HG03354 (cell line): ENCODE results near the gene SKIC3.

ENCODE experiments used
- ATAC-seq: cut with Tn5 transposase; IDR thresholded peaks from one replicate; pipeline ENCODE4 v1.9.1; 2021; ENCODE audit warnings: mild to moderate bottlenecking; ENCODE audit not compliant: unreplicated experiment, poor library complexity, severe bottlenecking

SKIC3 gene

DNA sequence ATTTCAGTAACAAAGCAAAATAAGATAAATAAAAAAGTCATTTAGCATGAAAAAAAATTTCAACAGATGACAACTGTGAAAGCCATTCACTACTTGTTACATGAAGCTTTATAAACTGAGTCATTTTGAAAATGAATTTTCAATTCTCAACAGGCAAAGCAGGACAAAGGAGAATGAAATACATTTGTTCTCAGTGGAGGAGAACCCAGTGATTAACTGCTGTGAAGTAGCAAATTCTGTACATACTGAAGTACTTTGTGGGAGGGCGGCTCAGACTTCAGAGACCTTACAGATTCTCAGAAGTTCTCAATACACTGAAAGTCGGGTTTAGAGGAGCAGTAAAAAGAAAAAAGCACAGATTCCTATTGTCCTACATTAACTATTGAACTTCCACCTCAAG is 21.7 kb downstream of the SKIC3 start:
- no peak for ATAC-seq

DNA sequence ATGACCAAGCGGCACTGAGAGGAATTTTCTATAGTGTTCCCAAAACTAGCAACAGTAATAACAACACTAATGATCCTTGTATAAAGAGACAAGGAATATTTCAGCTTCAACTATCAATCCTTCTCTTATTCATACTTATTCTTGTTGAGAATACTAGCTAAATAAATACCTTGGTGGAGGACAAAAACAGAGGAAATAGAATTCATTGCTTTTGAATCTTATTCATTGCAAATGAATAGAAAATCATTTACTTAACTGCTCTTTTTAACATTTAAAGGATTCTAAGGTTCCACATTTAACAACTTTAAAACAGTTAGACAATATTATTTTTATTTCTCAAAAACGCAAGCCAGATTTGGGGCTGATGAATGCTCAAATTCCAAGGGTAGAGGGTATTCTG is 22.4 kb downstream of the SKIC3 start:
- ATAC-seq, result no peak

DNA sequence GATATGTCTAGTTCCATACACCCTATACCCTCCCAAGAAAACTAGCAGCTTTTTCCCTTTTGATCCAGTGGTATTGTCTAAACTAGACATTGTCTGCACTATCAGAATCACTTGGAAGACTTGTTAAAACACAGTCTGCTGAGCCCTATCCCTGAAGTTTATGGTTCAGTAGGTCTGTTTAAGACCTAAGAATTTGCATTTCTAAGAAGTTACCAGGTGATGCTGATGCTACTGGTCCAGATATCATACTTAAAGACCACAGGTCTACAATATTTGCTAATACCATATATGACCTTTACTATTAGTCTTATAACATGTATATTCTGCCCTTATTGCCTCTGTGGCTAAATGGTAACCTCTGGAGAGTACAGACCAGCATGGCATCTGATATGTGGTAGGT is 23.3 kb downstream of the SKIC3 start:
- no peak for ATAC-seq

DNA sequence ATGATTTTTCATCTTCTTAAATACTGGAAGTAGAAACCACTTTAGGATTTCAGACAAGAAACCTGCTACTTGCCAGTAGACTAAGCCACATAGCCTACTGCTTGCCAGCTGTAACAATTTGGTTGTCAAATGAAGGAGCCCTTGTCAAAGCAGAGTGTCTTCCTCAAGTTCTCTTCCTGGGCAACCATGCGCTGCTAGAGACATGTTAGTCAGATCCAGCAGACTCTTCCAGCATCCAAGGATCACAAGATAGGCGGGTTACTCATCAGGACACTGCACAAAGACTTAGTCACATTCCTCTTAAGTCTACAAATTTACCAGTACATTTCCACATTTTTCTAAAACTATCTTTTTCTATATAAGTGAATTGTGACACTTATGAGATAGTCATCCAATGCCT is 24.4 kb downstream of the SKIC3 start:
- no peak for ATAC-seq

DNA sequence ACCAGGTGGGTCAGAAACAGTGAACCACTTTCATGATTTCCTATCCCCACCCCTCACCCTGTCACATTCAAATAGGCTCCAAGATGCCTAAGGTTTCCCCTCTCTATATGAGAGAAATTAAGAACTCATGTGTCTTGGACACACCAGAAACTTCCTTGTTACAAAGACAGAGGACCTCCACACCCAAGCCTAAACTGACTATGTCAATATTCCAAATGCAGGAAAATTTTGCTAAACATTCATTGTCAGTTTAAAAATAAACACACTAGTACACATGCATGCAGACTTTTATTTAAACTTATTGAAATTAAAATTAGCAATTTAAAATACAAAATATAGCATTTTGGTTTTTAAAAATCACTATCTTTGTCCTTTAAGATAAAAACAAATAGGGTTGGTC is 26.2 kb downstream of the SKIC3 start:
- no peak for ATAC-seq

DNA sequence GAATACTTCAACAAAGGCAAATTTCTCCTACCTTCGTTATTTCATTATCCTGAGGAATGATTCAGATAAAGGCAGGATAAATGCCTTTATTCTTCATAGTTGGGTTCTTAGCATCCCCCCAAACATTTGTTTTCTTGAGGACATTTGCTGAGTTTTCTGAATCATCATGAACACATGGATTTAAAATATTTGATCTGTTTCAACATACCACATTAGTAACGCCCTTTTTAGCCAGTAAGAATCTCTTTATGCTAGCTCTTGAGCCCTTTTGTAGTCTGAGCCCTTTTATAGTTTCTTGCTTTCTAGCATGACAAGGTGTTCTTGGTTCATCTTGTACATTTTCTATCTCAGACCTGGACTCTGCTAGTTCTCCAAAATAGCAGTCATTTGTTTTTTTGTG is 27.9 kb downstream of the SKIC3 start:
- ATAC-seq, result no peak

DNA sequence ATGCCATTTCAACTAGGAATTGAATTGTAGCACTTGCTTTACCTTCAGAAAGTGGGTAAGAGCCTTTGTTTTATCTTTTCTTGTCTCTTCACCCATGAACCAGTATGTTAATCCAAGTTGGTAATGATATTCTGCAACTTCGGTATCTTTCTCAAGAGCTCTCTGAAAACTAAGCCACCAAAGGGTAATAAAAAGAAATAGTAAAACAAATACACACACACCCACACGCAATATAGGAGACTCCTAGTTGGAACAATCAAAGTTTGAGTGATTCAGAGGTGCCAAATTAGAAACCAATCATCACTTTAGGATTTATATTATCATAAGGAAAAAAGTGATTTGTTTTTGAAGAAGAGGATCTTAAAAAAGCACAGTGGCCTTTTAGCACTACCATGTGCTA is 30.4 kb downstream of the SKIC3 start:
- ATAC-seq, result no peak

DNA sequence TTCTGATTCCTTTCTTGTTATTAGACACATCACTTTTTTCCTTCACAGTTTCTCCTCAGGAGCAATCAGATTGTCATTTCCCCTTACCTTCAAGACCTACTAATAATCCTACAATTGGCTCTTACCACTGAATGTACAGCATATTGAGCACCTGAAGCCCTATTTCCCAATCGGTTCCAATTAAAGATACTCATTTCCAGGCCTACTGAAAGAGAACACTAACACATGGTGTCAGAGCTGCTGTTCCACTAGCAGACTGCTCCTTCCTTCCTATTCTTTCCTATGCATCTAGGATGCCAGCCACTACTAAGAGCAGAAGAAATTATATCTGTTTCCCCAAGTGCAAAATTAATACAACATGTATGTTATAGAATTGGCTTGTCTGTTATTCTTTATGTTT is 34.6 kb downstream of the SKIC3 start:
- ATAC-seq, result no peak

DNA sequence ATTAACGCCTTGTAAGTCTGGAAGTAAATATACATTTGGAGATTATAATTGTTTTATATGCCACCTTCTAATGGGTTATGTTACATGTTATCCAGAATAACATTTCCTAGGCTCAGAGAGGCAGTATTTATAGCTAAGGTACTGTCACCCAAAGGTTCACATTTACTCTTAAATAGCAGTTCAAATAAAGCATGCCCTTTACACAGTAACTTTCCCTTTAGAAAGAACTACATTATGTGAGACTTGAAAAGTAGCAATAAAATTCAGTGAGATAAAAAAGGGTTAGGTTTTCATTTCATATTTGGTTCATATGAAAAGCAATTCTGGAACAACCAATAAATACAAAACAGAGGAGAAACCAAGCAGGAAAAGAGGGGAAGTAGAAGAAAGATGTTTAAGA is 35.1 kb downstream of the SKIC3 start:
- ATAC-seq, result no peak

DNA sequence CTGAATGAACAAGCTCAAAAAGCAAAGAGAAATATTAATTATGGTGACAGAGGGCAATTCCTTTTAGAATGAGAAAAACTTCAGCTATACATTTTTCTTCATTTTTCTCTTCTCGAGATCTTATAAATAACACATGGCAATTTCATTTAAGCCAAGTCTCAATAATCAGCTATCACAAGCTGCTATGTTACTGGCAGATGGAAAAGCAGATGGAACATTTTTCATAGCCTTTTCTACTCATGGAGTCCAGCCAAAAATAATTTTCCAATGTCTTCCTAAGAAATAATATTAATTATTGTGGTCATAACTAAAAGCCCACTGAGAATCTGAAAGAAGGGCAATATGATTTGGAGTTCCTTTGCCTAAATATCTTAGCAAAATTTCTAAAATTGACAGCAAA is 35.6 kb downstream of the SKIC3 start:
- no peak for ATAC-seq

DNA sequence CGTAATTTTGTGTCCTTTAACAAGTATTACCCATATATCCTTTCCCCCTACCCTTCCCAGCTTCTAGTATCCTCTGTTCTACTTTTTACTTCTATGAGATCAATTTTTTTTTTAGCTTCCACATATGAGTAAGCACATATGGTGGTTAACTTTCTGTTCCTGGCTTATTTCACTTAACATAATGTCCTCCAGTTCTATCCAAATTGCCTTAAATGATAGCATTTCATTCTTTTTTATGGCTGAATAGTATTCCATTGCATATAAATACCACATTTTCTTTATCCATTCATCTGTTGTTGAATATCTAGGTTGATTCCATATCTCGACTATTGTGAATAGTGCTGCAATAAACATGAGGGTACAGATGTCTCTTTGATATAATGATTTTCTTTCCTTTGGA is 36.4 kb downstream of the SKIC3 start:
- no peak for ATAC-seq

DNA sequence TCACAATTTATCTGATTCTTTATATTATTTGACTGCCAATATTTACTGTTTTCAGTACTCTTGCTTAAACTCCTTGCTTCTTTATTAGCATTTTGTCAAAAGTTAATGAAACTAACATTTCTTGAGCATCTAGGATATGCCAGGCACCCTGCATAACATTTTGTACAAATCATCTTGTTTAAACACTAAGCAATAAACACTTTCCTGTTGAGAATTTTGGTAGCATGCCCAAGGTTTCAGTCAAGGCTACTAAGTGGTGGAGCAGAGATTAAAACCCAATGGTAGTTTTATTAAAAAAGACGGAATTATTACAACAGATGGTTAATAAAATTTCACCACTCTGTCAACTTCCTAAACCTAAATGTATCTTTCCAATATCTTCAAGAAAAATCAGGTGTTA is 43.2 kb downstream of the SKIC3 start:
- no peak for ATAC-seq

DNA sequence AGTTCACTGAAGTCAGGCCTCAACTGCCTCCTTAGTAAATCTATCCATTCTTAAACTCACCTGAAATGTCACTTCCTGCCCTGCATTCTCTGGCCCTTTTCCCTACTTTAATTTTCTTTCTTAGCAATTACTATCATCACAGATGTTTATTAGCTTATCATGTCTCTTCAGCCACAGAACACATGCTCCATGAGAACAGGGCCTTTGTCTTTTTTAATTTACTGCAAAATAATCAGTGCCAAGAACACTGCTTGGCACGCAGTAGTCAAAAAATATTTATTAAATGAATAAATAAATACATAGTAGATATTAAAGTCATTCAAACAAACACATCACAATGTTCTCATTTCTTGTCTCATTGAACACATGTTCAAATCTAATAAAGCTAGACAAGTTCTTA is 46.2 kb downstream of the SKIC3 start:
- no peak for ATAC-seq
